Measurements from ENCODE around the gene PIEZO1. TPM values are rescaled to one million over a fixed set of nuclear protein-coding genes. Genes with fewer than 3 reads are reported as not detected.
"Not testable (repeated sequence)": the region's sequence is repeated elsewhere in the genome, so short reads cannot be mapped to it uniquely, and the experiment has no call there.

Gene PIEZO1
- total RNA-seq, 1 donor from 2014 or later = 37.7 TPM

GRCh38 chr16:88772871-88773811 lies 11.9 kb downstream of the PIEZO1 start:
- Mint-ChIP-seq H3K36me3 (ENCODE audit: insufficient read depth) (no peaks in the 10 kb centered on the region), H3K27ac (peak overlapping the region; percentile 67), H3K4me3 (ENCODE audit: low read depth) (no peak overlapping the region), H3K27me3 (peaks cover 2% of the 10 kb centered on the region), H3K4me1 (ENCODE audit: low read depth) (peaks cover 17% of the 10 kb centered on the region), H3K9me3 (ENCODE audit: low read depth) (no peaks in the 10 kb centered on the region)
- no peak for TF ChIP-seq CTCF (IDR thresholded peaks at IDR 0.05; ENCODE audit: unreplicated experiment)
- no peak for DNase-seq (ENCODE audit: low spot score, unreplicated experiment)

DNA sequence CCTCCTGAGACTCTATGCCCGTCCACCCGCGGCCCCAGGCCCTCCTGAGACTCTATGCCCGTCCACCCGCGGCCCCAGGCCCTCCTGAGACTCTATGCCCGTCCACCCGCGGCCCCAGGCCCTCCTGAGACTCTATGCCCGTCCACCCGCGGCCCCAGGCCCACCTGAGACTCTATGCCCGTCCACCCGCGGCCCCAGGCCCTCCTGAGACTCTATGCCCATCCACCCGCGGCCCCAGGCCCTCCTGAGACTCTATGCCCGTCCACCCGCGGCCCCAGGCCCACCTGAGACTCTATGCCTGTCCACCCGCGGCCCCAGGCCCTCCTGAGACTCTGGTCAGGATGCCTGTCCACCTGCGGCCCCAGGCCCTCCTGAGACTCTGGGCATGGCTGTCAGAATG lies 13.2 kb downstream of the PIEZO1 start:
- not testable (repeated sequence) for H3K36me3 Mint-ChIP-seq (ENCODE audit: insufficient read depth); H3K4me3 Mint-ChIP-seq (ENCODE audit: low read depth); H3K9me3 Mint-ChIP-seq (ENCODE audit: low read depth); H3K27me3 Mint-ChIP-seq; H3K27ac Mint-ChIP-seq; DNase-seq (ENCODE audit: low spot score, unreplicated experiment)
- peaks cover 25% of the 10 kb centered on the region for H3K4me1 Mint-ChIP-seq (ENCODE audit: low read depth)

- no peak for DNase-seq (ENCODE audit: low spot score, unreplicated experiment)
- no peaks in the 10 kb centered on the region for H3K27me3 Mint-ChIP-seq
- no peak overlapping the region for H3K27ac Mint-ChIP-seq
- TF ChIP-seq CTCF (IDR thresholded peaks at IDR 0.05; ENCODE audit: unreplicated experiment) = no peak
- peaks cover 25% of the 10 kb centered on the region for H3K4me1 Mint-ChIP-seq (ENCODE audit: low read depth)
- no peaks in the 10 kb centered on the region for H3K9me3 Mint-ChIP-seq (ENCODE audit: low read depth)
- H3K36me3 Mint-ChIP-seq (ENCODE audit: insufficient read depth) = no peaks in the 10 kb centered on the region
- no peak overlapping the region for H3K4me3 Mint-ChIP-seq (ENCODE audit: low read depth)
Observed at GRCh38 chr16:88771294-88771772, 13.7 kb downstream of the PIEZO1 start.

DNA sequence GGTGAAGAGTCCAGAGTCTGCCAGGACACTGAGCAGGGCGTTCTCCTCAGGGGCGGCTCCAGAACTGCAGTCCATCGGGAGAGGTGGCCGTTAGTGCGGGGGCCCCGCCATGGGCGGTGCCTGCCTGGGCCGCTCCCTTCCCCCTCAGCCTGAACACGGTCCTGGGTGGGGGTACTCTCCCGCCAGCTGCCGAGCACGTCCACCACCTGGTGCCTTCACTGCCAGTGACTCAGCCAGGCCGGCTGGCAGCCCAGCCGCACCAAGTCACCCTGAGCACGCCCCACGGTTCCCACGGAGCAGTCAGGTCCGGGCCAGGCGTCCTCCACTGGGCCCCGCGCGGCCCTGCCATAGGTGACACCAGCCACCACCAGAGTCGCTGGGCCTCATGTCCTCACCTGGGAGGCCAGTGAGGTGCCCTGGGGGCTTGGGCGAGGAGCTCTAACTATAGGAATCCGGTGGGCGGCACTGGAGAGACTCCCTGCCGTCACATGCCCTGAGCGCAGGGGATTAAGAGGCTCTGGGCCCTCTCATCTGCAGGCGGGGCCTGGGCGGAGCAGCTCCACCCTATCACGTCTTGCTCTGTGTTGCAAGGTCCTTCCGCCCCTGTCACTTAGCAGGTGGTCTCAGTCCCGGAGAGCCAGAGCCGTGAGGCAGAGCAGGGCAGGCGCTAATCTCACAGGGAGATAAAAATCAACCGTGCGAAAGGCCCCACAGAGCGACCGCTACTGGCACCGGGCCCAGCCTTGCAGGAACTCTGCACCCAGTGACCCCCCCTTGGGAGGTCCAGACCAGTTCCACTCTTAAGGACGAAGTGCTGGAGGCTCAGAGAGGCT lies 14.3 kb downstream of the PIEZO1 start:
- no peak overlapping the region for H3K27ac Mint-ChIP-seq
- H3K4me1 Mint-ChIP-seq (ENCODE audit: low read depth) = peaks cover 25% of the 10 kb centered on the region
- H3K36me3 Mint-ChIP-seq (ENCODE audit: insufficient read depth) = no peaks in the 10 kb centered on the region

More for the DNA sequence above, 14.3 kb downstream of the PIEZO1 start:
- no peak for TF ChIP-seq CTCF (IDR thresholded peaks at IDR 0.05; ENCODE audit: unreplicated experiment)
- no peaks in the 10 kb centered on the region for H3K27me3 Mint-ChIP-seq
- no peaks in the 10 kb centered on the region for H3K9me3 Mint-ChIP-seq (ENCODE audit: low read depth)
- DNase-seq (ENCODE audit: low spot score, unreplicated experiment) = no peak
- H3K4me3 Mint-ChIP-seq (ENCODE audit: low read depth) = no peak overlapping the region
